Measurements from ENCODE around the gene ESD. TPM values are rescaled to one million over a fixed set of nuclear protein-coding genes. Genes with fewer than 3 reads are reported as not detected.

ESD gene
- total RNA-seq, 1 donor from 2014 or later, result 89.7 TPM

GRCh38 chr13:46743191-46743590 lies 53.8 kb downstream of the ESD start:
- DNase-seq, result peak; percentile 12

GRCh38 chr13:46739447-46740098 lies 57.4 kb downstream of the ESD start:
- DNase-seq, result no peak

- no peak for DNase-seq
Measured at GRCh38 chr13:46738766-46739165, 58.2 kb downstream of the ESD start.

GRCh38 chr13:46738055-46738454 lies 58.9 kb downstream of the ESD start:
- no peak for DNase-seq

- no peak for DNase-seq
Measured at GRCh38 chr13:46736541-46737310, 60.2 kb downstream of the ESD start.

- DNase-seq, result no peak
Measured at GRCh38 chr13:46735425-46735824, 61.5 kb downstream of the ESD start.

- no peak for DNase-seq
Measured at GRCh38 chr13:46731535-46731934, 65.4 kb downstream of the ESD start.

GRCh38 chr13:46728777-46729176 lies 68.2 kb downstream of the ESD start:
- DNase-seq, result no peak

GRCh38 chr13:46726347-46726746 lies 70.6 kb downstream of the ESD start:
- no peak for DNase-seq

Other genes starting within 250 kb of the ESD start
- 21.8 and 25.7 TPM in 2 replicates for gene LRCH1, start 244.0 kb downstream of the ESD start, total RNA-seq
- not detected in 2 replicates for gene HTR2A, start 99.9 kb upstream of the ESD start, total RNA-seq